ENCODE results near the gene MAML3.

DNA sequence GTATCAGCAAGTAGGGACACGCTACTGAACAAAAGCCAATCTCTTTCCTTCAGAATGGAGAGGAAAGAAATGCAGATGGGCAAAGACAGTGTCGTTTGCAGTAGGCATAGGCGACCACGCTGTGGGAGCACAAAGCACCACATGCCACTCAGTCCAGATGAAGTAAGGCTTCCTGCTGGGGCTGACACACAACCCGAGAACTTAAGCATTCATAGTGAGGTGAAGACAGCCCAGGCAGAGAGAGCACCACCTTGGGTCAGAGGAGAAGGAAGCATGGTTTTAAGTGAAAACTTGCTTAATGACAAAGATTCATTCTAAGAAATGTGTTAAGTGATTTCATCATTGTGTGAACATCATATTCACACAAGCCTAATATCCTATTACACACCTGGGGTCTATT is 249.6 kb downstream of the MAML3 start:
- TF ChIP-seq, protein P1, sequence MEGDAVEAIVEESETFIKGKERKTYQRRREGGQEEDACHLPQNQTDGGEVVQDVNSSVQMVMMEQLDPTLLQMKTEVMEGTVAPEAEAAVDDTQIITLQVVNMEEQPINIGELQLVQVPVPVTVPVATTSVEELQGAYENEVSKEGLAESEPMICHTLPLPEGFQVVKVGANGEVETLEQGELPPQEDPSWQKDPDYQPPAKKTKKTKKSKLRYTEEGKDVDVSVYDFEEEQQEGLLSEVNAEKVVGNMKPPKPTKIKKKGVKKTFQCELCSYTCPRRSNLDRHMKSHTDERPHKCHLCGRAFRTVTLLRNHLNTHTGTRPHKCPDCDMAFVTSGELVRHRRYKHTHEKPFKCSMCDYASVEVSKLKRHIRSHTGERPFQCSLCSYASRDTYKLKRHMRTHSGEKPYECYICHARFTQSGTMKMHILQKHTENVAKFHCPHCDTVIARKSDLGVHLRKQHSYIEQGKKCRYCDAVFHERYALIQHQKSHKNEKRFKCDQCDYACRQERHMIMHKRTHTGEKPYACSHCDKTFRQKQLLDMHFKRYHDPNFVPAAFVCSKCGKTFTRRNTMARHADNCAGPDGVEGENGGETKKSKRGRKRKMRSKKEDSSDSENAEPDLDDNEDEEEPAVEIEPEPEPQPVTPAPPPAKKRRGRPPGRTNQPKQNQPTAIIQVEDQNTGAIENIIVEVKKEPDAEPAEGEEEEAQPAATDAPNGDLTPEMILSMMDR (IDR thresholded peaks at IDR 0.05): no peak
- no peak for TF ChIP-seq POLR2A (IDR thresholded peaks at IDR 0.05)
- no peak for TF ChIP-seq EP300 (IDR thresholded peaks at IDR 0.05; ENCODE audit: low read depth)
- no peak for TF ChIP-seq POLR2AphosphoS5 (IDR thresholded peaks at IDR 0.05)

All from transverse colon (tissue), 4 donors.